ENCODE measurements around the gene RUNX1. TPM values are rescaled to one million over a fixed set of nuclear protein-coding genes. Genes with fewer than 3 reads are reported as not detected.
A peak's percentile ranks its signal among the peaks of the same experiment; 100 is the strongest.

RUNX1 gene
- total RNA-seq, 1 experiment from 2014 or later: 38.2 TPM

DNA sequence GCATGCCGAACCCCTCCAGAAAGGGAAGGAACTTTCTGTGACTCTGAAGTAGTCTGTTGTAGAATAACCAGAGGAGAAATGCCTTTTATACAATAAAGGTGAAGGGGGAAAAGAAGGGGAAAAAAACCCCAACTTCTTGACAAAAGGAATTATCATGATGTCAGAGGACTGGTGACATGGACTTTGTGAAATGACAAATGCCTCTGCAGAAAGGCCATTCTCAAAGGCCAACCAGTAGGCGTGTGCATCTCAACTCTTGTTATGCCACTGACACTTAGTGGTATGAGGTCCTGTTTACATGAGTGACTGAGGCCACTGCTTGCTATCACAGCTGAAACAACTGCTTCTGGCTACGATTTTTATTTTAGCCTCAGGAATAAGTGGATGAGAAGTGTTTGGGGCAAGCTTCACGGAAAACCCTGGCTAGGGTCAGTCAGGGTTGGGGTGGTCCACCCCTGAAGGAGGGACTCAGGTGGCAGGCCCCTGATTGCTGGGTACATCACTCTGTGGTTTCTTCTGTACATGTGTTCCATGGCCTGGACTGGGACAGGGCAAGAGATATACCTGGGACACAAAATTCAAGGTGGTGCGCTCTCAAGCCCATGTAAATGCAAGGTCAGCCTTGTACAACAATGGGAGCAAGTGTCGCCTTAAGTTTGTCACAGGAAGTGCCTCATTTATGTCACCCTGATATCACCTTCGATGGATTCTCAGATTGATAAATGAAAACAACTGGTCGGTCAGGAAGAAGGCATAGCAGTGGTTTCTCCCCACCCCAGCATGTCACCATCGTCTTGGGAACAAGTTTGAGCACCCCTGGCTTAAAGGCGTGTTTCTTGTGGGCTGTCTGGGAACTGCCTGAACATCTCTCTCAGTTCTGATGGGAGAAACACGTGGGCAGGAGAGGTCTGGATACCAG lies 12.4 kb downstream of the RUNX1 start:
- no peak for DNase-seq (ENCODE audit: low spot score)

DNA sequence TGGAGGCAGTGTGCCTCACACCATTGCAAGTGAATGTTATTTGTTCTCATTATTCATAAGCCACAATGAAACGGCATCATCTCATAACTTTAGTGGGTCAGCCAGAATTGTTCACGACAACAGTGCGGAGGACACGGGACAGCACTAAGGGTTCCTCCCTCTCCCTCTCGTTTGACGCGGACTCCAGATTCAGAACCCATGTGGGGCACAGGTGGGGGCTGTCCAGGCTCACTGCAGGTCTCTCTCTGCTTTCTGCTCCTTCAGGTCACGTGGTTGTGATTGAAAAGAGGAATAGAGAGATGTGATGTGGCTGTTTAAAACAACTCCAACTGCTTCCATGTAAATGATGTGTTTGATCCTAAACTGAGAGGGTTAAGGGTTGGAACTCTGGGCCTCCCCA lies 13.5 kb downstream of the RUNX1 start:
- no peak for DNase-seq (ENCODE audit: low spot score)

DNA sequence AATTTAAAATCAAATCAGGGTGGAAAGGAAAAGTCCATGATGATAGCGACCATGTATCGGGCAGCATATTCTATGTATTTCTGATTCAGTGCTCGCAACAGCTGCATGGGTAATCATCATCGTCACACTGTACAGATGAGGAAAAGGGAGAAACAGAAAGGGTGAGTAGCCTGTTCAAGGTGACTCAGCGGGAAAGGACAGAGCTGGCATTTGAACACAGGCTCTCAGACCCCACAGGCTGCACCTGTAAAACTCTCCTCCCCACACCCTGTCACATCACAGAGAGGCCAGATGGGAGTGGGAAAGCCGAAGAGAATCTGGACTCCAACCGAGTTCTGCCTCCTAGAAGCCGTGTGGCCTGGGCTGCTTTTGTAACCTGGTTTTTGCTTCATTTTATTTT lies 14.0 kb downstream of the RUNX1 start:
- no peak for DNase-seq (ENCODE audit: low spot score)

DNA sequence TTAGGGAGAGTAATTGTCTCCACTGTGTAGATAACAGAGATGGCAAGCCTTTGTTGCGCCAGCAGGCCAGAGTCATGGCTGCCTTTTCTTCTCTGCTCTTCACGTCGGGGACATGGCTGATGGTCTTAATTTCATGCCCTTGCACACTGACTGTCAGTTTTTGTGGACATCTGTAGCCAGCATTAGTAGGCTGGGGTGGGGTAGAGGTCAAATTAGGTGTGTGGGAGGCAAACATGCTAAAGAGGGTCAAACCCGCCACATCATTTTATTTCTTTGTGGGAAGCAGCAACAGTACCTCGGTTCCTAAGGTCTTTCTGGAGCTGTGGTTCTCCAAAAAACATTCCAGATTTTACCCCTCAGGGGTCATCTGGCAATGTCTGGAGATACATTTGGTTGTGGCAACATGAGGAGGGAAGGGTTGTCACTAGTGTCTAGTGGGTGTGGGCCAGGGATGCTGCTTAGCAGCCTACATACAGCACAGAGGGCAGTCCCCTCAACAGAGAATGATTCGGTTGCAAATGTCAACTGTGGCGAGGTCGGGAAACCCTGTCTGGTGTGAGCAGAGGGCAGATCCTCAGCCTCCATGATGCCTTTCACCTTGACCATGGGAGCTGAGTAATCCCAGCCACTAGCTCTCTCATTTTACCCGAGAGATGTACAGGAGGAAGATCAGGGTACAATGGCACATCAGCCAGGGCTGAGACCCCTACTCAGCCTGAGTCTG lies 14.7 kb downstream of the RUNX1 start:
- no peak for DNase-seq (ENCODE audit: low spot score)

DNA sequence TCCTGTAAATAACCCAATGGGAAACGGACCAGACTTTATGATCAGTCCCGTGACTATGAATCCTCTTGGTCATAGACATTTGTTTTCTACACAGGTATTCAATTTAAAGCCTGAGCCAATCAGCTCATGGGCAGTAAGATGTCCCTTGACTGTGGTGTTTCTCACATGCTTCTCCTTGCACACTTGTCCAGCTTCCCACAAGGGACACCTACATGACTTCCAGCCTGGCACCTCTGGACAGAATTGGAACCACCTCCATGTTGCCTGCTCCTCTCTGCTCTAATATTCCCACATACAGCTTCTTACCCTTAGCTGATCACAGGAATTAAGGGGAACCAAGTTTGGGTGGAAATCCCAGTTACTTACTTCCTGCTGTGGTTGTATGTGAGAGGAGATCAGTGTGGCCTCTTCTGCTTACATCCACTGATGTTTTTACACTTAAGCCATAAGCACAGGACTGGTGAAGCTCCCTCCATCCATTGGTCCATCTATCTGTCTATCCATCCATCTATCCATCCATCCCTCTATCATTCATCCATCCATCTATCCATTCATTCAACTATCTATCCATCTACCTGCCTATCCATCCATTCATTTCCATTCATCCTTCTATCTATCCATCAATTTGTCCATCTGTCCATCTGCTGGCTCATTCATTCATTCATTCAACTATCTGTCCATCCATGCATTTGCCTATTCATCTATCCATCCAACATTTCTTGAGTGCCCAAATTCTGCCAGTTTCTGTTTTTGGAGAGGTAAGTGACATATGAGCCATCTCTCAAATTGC lies 16.4 kb downstream of the RUNX1 start:
- DNase-seq (ENCODE audit: low spot score): no peak

DNA sequence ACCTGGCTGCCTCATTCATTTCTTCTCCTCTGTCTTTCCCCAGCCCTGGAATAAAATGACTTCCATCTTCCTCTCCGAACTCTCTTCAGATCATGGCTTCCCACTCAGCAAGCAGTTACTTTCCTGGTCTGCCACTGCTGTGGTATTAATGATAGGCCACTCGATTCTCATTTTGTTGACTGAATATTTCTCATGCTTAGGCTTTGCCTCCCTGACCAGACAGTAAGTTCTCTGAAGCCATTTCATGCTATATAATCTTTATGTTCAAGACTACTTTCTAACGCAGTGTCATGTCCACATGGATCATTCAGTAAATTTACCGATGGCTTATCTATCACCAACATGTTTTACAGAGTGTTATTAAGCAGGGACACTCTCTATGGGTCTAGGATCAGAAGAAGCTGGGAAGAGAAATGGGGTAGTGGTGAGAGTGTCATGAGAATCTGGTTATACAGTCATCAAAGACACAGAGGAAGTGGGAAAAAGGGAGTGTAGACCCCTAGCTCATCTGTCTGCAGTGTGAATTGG lies 20.6 kb downstream of the RUNX1 start:
- no peak for DNase-seq (ENCODE audit: low spot score)

DNA sequence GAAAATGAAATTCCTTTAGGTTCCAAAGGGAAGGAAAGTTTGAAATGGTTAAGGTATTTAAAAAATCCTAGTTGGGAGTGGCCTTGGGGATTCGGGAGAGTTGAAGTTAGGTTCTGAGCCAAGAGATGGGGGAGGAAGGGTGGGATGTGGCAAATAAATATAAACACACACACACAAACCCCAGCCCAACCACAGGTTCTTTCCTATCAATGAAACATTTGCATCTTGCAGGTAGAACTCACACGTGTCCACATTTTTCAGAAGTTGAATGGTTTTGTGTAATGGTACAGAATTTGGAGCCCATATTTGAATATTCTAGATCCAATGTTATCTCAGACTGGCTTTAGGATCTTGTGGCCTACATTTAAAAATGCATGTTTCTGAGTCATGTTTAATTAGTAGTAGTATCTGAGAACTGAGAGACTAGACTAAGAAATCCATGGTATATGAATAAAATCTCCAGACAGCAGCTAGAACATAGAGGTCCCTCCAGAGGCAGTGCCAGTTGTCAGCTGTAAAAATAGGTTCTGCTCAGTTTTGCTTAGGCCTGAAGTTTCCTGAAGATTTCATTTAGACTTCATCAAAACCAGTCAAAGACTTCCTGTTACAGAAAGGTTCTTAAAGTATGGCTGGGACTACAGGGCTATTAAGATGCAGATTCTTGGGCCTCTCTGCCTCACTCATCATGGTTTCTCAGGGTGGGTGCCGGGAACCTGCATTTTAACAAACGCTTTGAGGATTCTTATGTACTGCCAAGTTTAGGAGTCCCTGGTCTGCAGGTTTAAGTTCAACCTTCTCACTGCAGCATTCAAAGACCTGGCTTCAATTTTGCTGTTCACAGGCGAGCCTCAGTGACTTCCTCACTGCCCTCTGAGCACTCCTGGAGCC lies 21.3 kb downstream of the RUNX1 start:
- no peak for DNase-seq (ENCODE audit: low spot score)

DNA sequence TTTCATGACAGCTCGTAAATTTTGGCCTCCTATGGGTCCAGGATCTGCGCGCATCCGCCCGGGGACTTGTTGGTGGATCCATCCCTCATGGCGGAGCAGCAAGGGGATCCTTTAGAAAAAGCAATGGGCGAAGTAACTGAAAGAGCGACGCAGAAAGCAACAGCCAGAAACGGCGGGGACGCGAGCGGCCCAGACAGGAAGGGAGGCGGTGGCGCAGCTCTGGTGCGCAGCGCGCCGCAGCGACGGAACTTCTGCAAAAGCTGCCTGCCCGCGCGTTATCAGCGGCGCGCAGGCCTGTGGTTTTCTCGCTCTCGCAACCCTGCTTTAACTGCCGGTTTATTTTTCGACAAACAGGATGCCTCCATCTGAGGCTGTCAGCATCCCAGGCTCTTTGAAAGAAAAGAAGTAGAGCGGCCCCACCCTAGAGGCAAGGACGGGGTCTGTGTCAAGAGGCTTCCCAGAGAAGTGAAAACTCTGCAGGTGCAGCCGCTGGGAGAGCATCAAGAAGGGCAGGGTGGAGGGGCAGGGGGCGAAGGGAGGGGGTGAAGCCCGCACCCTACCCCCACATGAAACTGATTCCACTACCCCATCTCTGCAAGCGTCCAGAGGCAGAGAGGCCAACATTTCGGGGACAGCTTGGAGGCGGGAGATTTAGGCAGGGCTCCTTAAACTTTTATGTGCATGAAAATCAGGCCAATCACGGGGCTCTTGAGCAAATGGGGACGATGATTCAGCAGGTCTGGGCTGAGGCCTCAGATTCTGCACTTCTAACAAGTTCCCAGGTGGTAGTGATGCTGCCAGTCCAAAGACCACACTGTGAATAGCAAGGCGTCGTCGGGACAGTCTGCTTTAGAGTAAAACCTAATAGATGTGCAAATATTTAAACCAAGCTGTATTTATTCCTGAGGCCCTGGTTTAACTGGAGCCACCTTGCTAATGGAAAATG lies 22.2 kb downstream of the RUNX1 start:
- peak; percentile 31 for DNase-seq (ENCODE audit: low spot score)

DNA sequence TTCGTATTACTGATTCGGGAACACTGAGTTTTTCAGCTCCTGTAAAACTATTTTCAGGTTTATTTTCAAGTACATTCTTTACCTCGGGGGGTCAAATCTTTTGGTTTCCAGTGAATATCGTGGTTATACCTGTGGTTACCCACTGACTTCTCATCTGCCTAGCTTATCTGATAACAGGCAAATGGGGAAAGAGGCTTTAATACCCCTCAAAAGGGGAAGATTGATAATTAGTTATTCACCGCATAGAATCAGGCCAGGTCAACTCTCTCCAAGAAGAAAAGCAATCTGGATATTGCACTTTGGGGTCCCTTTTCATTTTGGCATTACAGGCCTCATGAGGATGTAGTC lies 23.0 kb downstream of the RUNX1 start:
- DNase-seq (ENCODE audit: low spot score): no peak

DNA sequence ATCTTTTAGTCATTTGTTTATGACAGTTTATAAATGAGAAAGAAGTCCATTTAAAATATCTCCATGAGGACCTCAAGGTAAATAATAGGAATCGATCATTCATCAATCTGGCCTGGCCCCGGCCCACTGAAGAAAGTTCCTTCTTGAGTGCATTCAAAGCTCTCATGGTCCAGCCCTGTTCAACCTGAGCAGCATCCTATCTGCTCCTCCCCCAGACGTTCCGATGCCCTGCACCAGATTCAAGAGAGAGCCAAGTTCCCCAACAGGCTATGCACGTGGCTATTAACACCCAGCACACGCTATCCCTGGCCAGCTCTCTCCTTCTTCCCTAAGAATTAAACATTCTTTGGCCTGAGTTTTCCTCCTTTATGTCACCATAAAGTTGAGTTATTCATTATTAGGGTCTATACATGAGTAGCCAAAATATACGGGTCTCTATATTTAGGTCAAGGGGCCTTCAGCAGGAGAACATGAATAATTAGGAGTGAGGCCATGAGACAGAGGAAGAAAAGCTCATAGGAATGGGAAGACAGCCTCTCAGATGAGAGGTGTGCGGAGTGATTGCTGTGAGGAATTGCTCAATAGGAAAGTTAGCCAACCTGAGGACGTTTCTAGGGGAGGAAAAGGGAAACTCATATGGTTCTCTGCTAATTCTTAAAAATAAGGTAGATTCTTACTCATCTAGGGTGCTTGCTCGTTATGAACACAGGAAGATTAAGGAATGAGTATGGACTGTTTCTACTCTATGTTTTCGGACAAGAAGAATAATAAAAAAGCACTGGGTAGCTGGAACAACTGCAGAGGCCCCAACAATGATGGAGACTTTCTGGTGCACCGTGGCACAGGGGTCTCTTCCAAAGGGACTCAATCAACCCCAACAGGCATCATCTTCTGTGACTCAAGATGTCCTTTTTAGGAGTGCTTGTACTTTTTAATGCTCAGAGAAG lies 23.6 kb downstream of the RUNX1 start:
- DNase-seq (ENCODE audit: low spot score): no peak

DNA sequence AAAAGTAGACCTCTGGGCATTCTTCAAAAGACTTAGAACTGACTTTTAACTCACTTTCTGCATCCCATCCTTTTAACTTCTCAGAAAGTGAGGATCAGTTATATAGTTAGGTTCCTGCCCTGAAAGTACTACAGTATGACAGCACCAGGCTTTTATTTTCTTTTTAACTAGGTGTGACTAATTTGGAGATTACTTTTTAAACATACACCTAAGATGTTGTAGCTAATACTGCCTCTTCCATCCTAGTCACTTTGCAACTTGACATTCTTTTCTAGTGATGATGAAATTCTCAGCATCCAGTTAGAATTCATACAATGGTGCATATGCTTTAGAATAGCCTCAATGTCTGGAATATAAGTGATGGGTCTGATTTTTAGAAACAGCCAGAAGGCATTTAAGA lies 24.6 kb downstream of the RUNX1 start:
- DNase-seq (ENCODE audit: low spot score): no peak

DNA sequence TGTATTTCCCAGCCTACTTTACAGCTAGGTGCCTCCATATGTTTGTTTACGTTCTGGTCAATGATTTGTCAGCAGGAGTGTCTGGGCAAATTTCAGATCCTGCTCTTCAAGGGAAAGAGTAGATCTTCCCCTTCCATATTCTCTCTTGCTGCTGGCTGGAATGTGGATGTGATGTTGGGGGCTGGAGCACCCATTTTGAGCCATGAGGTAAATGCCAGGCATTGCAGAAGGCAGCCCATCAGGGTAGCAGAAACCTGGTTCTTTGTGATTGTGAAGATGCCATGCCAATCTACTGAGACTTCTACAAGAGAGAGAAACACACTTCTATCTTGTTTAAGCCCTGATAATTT lies 25.1 kb downstream of the RUNX1 start:
- DNase-seq (ENCODE audit: low spot score): no peak

DNA sequence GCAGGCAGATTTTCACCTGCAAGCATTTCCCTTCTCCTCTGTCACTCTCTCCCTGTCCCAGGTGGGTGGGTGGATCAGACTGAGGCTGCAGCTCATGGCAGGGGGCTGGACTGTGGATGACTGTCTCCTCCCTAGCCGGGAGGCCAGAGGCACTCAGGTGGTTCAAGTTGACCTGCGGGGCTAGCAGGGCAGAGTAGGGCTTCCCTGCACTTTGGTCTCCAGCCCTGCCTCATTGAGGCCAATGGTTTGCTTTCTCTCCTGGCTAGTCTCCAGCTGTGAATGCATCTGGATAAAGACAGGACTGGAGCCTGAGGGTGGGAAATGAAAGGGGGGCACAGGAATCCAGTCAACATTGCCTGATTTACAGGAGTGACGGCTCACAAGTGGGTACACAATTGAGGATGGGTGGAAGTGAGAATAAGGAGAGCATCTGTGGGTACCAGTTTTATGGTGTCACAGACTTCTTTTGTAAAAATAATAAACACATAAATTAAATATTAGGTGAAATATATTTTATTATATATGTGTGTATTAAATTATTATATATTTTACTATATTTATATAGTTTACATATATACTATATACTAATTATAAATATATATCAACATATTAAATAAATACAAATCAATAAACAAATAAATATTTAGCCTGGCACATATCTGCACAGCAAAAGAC lies 25.6 kb downstream of the RUNX1 start:
- no peak for DNase-seq (ENCODE audit: low spot score)

DNA sequence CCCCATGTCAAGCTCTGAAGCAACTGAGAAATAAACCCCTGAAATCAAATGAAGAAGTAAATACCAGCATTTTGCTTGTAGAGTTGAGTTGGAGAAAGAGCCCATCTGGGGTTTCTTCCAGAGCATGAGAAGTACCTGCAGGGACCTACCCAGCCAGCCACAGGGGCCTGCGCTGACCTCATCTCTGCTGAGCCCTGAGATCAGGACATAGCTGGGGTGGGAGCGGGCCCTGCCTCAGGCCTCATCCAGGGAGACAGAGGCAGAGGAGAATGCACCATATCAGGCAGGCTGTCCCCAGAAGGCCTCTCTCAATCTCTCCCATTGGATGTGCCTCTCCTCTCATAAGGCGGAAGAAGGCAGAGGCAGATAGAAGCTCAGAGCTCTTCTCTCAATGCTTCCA lies 27.6 kb downstream of the RUNX1 start:
- DNase-seq (ENCODE audit: low spot score): no peak

DNA sequence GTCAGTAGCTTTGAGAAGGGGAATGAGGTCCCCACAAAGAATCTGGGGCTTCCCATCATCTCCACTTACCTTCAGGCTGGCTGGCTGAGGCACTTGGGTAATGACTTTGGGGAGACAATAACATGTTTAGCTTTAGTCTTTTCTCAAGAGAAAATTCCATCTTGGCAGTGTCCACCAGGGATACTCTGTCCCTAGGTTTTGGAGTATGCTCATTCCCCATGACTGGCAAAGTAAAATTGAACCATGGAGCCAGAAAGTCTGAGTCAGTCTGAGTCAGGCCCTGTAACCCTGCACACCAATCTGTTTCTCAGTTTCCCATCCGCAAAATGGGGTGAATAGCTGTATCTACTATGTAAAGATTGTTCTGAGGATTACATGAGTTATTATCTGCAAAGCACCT lies 28.2 kb downstream of the RUNX1 start:
- DNase-seq (ENCODE audit: low spot score): no peak

DNA sequence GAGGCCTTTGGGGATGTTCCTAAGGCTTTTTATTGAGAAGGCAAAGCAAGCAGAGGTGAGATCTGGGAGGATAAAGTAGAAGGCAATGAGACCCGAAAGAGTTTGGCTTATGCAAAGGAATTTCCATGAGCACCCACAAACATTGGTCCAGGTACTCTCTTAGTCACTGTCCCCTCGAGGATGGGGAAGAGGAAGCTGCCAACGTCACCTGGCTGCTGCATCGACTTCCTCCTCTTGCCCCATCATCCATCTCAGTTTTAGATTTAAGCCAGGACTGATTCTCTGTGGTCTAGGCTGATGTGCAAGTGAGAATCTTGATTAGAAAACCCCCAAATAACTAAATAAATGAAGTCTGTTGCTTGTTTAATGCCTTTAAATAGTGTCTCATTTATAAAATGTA lies 28.7 kb downstream of the RUNX1 start:
- no peak for DNase-seq (ENCODE audit: low spot score)

DNA sequence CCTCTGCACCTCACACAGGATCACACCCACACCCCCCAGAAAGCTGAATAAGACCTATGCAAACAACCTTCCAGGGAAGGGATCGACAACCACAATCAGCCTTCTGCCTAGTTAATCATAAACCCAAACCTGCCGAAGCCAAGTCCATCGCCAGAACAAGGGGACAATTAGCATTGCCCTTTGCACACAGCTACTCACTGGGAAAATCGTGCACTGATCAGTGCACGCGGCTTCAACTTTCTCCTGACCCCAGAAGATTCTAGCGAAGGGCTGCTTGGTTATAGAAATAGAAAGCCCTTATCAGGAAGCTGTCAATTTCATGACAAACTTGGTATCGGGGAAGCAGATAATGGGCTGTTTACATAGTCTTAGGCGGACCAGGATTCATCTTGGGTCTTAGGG lies 29.5 kb downstream of the RUNX1 start:
- no peak for DNase-seq (ENCODE audit: low spot score)

DNA sequence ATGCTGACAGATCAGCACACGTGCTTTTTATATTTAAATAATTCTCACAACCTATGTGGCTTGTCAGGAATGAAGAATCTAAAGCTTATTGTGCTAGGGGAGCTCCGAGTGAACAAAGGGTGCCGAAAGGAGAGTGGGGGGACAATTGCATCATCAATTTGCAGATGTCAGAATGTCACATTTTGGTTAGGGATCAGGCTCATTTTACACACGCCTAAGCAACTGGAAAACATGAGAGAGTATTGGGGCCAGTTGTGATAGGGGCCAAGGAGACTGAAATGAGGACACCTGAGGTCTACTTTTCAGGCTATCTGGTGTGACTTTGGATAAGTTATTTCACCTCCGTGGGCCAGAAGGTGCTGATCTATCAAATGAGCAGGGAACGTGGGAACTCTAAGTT lies 31.8 kb downstream of the RUNX1 start:
- DNase-seq (ENCODE audit: low spot score): no peak

Data from A172 (cell line).